Measurements from ENCODE around the gene RPUSD2. TPM values are rescaled to one million over a fixed set of nuclear protein-coding genes. Genes with fewer than 3 reads are reported as not detected.

RPUSD2 gene
- total RNA-seq, 1 experiment from 2014 or later: 24.4 TPM

DNA sequence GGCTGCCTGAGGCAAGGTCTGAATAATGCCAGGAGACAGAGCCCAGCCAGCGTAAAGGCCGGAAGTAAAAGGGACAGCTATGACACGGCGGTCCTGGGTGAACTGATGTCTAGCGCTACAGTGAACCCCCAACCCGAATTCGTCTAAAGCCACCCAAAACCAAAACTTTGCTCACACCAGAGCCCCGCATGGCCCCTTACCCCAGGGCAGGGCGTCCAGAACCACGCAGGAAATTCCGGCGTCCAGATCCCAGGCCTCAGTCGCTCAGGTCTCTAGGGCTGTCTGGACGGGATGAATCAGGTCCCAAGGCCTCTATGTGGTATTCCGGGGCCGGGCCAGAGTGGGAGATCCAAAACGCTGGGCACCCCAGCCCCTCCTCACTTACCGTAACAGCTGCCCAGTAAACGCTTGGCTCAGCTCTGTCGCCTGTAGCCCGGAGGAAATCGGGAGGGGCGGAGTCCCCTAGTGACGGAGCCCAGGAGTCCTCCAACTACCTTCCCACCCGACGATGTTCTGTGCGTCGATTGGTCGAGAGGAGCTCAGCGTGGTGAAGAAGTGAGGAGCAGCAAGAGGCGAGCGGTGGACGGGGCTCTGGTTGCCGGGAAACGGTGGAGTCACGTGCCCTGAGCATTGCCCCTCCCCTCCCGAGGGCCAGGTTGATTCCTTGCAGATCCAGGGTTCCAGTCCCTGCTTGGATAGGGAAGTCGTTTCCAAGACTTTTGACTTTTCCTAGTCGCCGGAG lies 4.3 kb upstream of the RPUSD2 start, which contains the start of gene CCDC32:
Gene CCDC32 (minus strand): TSS at position 452 of the 742 bp plus-strand sequence. CDS start 2,027 bp downstream, outside the sequence.
- ATAC-seq: peak; percentile 95
- no peaks in the 10 kb centered on the region for H3K9me2 ChIP-seq (replicated peaks; ENCODE audit: low read length)
- H3K9ac ChIP-seq (ENCODE audit: low read length): peak within 1 kb of the TSS; percentile 76
- no peaks in the 10 kb centered on the region for H3K9me3 ChIP-seq (ENCODE audit: low read length)
- intact Hi-C loops (cut with micrococcal nuclease): no loop called here
- BruUV-seq (replicated peaks): TSS peak; percentile 83
- H3K36me3 ChIP-seq (ENCODE audit: low read depth, low read length): 0 out of 2 replicates have a peak, but pooled peaks cover 3% of the 10 kb centered on the region
- H2AFZ ChIP-seq (ENCODE audit: low read length): peak within 1 kb of the TSS; percentile 90
- no peaks in the 10 kb centered on the region for H3F3A ChIP-seq (ENCODE audit: low read length, unreplicated experiment)
- DNase-seq: peak; percentile 99
- H4K20me1 ChIP-seq (ENCODE audit: low read length): no peaks in the 10 kb centered on the region
- peak within 1 kb of the TSS; percentile 91 for H3K4me2 ChIP-seq (ENCODE audit: low read length)
- POLR2A ChIA-PET (ENCODE audit: unreplicated experiment): interaction anchor here (0.5 to 1.0 kb wide), 6 partner anchors 25 to 547 kb away, joined by 3 to 12 read pairs (median 4); partner anchors contain the start of gene IVD
- TF ChIP-seq EZH2 (IDR thresholded peaks at IDR 0.05; ENCODE audit: low read length, unreplicated experiment) (no peak), EZH2phosphoT487 (IDR thresholded peaks at IDR 0.05; ENCODE audit: borderline replicate concordance, low read length) (no peak)
- TF ChIP-seq, protein P1, sequence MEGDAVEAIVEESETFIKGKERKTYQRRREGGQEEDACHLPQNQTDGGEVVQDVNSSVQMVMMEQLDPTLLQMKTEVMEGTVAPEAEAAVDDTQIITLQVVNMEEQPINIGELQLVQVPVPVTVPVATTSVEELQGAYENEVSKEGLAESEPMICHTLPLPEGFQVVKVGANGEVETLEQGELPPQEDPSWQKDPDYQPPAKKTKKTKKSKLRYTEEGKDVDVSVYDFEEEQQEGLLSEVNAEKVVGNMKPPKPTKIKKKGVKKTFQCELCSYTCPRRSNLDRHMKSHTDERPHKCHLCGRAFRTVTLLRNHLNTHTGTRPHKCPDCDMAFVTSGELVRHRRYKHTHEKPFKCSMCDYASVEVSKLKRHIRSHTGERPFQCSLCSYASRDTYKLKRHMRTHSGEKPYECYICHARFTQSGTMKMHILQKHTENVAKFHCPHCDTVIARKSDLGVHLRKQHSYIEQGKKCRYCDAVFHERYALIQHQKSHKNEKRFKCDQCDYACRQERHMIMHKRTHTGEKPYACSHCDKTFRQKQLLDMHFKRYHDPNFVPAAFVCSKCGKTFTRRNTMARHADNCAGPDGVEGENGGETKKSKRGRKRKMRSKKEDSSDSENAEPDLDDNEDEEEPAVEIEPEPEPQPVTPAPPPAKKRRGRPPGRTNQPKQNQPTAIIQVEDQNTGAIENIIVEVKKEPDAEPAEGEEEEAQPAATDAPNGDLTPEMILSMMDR (conservative IDR thresholded peaks at IDR 0.05; ENCODE audit: low read depth, low read length): no peak
- no peaks in the 10 kb centered on the region for H3K27me3 ChIP-seq (ENCODE audit: low read length)
- H3K4me1 ChIP-seq (ENCODE audit: insufficient read depth, low read length): peaks cover 14% of the 10 kb centered on the region; the same call in 1 of the 2 replicates
- H3K4me3 ChIP-seq (ENCODE audit: low read length): peak within 1 kb of the TSS; percentile 92
- CTCF ChIA-PET: interaction anchor here (0.6 to 1.1 kb wide), 5 partner anchors 19 to 342 kb away, joined by 3 to 6 read pairs (median 4); no protein-coding TSS in a partner anchor
- H3K79me2 ChIP-seq (ENCODE audit: low read length): peaks cover 27% of the 10 kb centered on the region
- peak within 1 kb of the TSS; percentile 32 for H3K27ac ChIP-seq (ENCODE audit: low read length)

DNA sequence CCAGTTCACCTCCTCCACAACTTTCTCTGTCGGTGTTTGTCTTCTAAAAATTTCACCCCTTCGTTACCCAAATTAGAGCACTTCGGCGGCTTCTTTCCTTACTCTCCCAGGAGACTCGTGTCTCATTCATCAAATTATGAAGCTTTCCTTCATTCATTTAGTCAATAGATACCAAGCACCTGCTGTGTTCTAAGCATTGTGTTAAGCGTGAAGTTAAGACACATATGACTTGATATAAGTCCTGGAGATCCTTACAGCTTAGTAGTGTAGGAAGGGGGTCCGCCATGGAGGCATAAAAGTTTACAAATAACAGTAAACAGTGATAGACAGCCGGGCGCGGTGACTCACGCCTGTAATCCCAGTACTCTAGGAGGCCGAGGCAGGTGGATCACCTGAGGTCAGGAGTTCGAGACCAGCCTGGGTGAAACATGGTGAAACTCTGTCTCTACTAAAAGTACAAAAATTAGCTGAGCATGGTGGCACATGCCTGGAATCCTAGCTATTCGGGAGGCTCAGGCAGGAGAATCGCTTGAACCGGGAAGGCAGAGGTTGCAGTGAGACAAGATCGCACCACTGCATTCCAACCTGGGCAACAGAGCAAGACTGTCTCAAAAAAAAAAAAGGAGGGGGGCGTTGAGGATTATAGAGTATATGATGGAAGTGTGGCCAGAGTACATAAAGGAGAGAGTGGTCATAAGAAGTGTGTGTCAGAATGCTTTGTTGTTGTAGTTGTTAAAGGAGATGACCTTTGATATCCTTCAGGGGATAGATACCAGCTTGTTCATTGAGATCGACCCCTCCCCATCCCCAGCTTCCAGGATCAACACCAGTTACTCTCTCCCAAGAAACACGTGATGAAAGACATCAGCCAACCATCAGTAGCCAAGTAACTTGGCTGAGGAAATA lies 3.5 kb upstream of the RPUSD2 start:
- DNase-seq: no peak
- POLR2A ChIA-PET (ENCODE audit: unreplicated experiment): interaction anchor here (0.5 to 0.9 kb wide), 6 partner anchors 62 to 1287 kb away, joined by 3 to 6 read pairs (median 4); partner anchors contain the start of gene IVD
- Histone ChIP-seq H3K27ac (ENCODE audit: low read length) (no peak overlapping the region), H3F3A (ENCODE audit: low read length, unreplicated experiment) (no peaks in the 10 kb centered on the region), H3K4me2 (ENCODE audit: low read length) (peak overlapping the region; percentile 91), H3K9me2 (replicated peaks; ENCODE audit: low read length) (no peaks in the 10 kb centered on the region), H2AFZ (ENCODE audit: low read length) (peak overlapping the region; percentile 89), H3K4me1 (ENCODE audit: insufficient read depth, low read length) (peaks cover 19% of the 10 kb centered on the region), H3K36me3 (ENCODE audit: low read depth, low read length) (0 out of 2 replicates have a peak, but pooled peaks cover 3% of the 10 kb centered on the region), H3K9me3 (ENCODE audit: low read length) (no peaks in the 10 kb centered on the region), H3K9ac (ENCODE audit: low read length) (no peak overlapping the region), H4K20me1 (ENCODE audit: low read length) (no peaks in the 10 kb centered on the region), H3K79me2 (ENCODE audit: low read length) (peaks cover 35% of the 10 kb centered on the region), H3K4me3 (ENCODE audit: low read length) (peak overlapping the region; percentile 92), H3K27me3 (ENCODE audit: low read length) (no peaks in the 10 kb centered on the region)
- TF ChIP-seq, protein P1 (conservative IDR thresholded peaks at IDR 0.05; ENCODE audit: low read depth, low read length): no peak
- no peak for TF ChIP-seq EZH2phosphoT487 (IDR thresholded peaks at IDR 0.05; ENCODE audit: borderline replicate concordance, low read length)
- TF ChIP-seq EZH2 (IDR thresholded peaks at IDR 0.05; ENCODE audit: low read length, unreplicated experiment): no peak
- intact Hi-C loops (cut with micrococcal nuclease): no loop called here
- no TSS peak for BruUV-seq (replicated peaks)
- CTCF ChIA-PET: interaction anchor here (0.6 to 1.1 kb wide), 5 partner anchors 20 to 341 kb away, joined by 3 to 6 read pairs (median 4); no protein-coding TSS in a partner anchor
- no peak for ATAC-seq
